AG04450 (cell line): ENCODE data around the gene SYT15B. TPM values are rescaled to one million over a fixed set of nuclear protein-coding genes. Genes with fewer than 3 reads are reported as not detected.
"Not testable (repeated sequence)": the region's sequence is repeated elsewhere in the genome, so short reads cannot be mapped to it uniquely, and the experiment has no call there.

ENCODE experiments used
- CTCF ChIA-PET: fragments of 300-600, 350-600 bp; formaldehyde crosslinking; extraction: SDS; loops from one replicate; lab custom pipeline; 2022; ENCODE audit warnings: antibody characterized with exemption, inconsistent platforms; lab: Charles Lee
- POLR2A ChIA-PET: fragments of 350-600 bp; formaldehyde crosslinking; extraction: SDS; loops from one replicate; lab custom pipeline; 2021; ENCODE audit warnings: antibody characterized with exemption, inconsistent platforms; lab: Yijun Ruan, JAX
- DNase-seq: peaks from one replicate; pipeline ENCODE4 v3.0.0-alpha.2; 2011; ENCODE audit warnings: low read depth, low spot score
- H3K27ac ChIP-seq: one replicate; pipeline ENCODE4 v1.5.1; 2012; ENCODE audit warnings: low read depth, low read length, control low read depth
- H3K27me3 ChIP-seq: one replicate; pipeline ENCODE4 v1.6.0; 2012; ENCODE audit warnings: low read length; ENCODE audit not compliant: control insufficient read depth, insufficient read depth
- H3K4me3 ChIP-seq: 2 replicates; pipeline ENCODE4 v1.5.1; 2011; ENCODE audit warnings: mild to moderate bottlenecking, low read depth, low read length, control low read depth
- H3K9me3 ChIP-seq: 2 replicates; pipeline ENCODE4 v1.5.1; 2012; ENCODE audit warnings: low read length; ENCODE audit not compliant: control insufficient read depth, insufficient read depth
- polyA plus RNA-seq: library from polyadenylated mRNA; depleted of rRNA; stranded (reverse); fragments of >200 nt; gene quantifications from 2 replicates; pipeline ENCODE4 v1.2.3, GENCODE V29; 2011; rRNA removed

SYT15B gene
- polyA plus RNA-seq, 1 experiment, result 0.11 TPM

GRCh38 chr10:47724119-47724518 is 39.3 kb downstream of the SYT15B start:
- CTCF ChIA-PET, H3K9me3 ChIP-seq, DNase-seq, POLR2A ChIA-PET, H3K27ac ChIP-seq, H3K27me3 ChIP-seq, H3K4me3 ChIP-seq: not testable (repeated sequence)

GRCh38 chr10:47723362-47723761 is 40.0 kb downstream of the SYT15B start:
- CTCF ChIA-PET, DNase-seq, H3K27me3 ChIP-seq, POLR2A ChIA-PET, H3K9me3 ChIP-seq, H3K4me3 ChIP-seq, H3K27ac ChIP-seq: not testable (repeated sequence)

- H3K9me3 ChIP-seq, H3K27ac ChIP-seq, POLR2A ChIA-PET, DNase-seq, H3K4me3 ChIP-seq, CTCF ChIA-PET, H3K27me3 ChIP-seq: not testable (repeated sequence)
Measured at GRCh38 chr10:47717011-47717769, 46.2 kb downstream of the SYT15B start.

Other genes with a start within 250 kb of the SYT15B start
- 3.1 and 3.6 TPM in 2 replicates for gene AGAP9, start 240.0 kb downstream of the SYT15B start, polyA plus RNA-seq
- gene NPY4R2, start 155.1 kb upstream of the SYT15B start, polyA plus RNA-seq, result 0.06 TPM in 1 of 2 replicates, not detected in the other
- gene FAM25C, start 236.2 kb upstream of the SYT15B start, polyA plus RNA-seq, result not detected in 2 replicates